Tibial nerve (tissue), 4 donors: ENCODE data around the gene PCDHB9. TPM values are rescaled to one million over a fixed set of nuclear protein-coding genes. Genes with fewer than 3 reads are reported as not detected.
"Not testable (repeated sequence)": the region's sequence is repeated elsewhere in the genome, so short reads cannot be mapped to it uniquely, and the experiment has no call there.

Experiments
- DNase-seq, 2 donors: peaks; one replicate each; pipeline ENCODE4 v3.0.0-alpha.2; 2019; ENCODE audit warnings: low spot score in 2 of 2
- H3K27ac ChIP-seq, 4 donors: fragments of 200-600 bp; sonication (generic) in 3 of 4; one replicate each; pipeline ENCODE4 v1.5.1; 2017 to 2019; ENCODE audit warnings: mild to moderate bottlenecking in 1 of 4
- H3K27me3 ChIP-seq, 2 donors: fragments of 200-600 bp; sonication (generic) in 1 of 2; one replicate each; pipeline versions ENCODE4 v1.5.1 to v1.6.0; 2017 to 2019
- H3K36me3 ChIP-seq, 3 donors: fragments of 200-600 bp; sonication (generic); one replicate each; pipeline ENCODE4 v1.5.1; 2018 to 2019
- H3K4me1 ChIP-seq, 4 donors: fragments of 200-600 bp; sonication (generic) in 3 of 4; one replicate each; pipeline ENCODE4 v1.5.1; 2017 to 2019
- H3K4me3 ChIP-seq, 4 donors: fragments of 200-600 bp; sonication (generic) in 3 of 4; one replicate each; pipeline ENCODE4 v1.5.1; 2017 to 2019; ENCODE audit warnings: mild to moderate bottlenecking in 1 of 4, moderate library complexity in 1 of 4
- H3K9me3 ChIP-seq, 4 donors: fragments of 200-600 bp; sonication (generic) in 3 of 4; one replicate each; pipeline ENCODE4 v1.5.1; 2017 to 2019
- CTCF ChIP-seq, 5 experiments: fragments of 200-600 bp in 3 of 5; fragments of 450-650 bp in 2 of 5; sonication (generic) in 3 of 5; IDR thresholded peaks; one replicate each; pipeline ENCODE4 v1.5.1; 2016 to 2019; ENCODE audit warnings: antibody characterized with exemption in 5 of 5, mild to moderate bottlenecking in 3 of 5, moderate library complexity in 2 of 5
- EP300 ChIP-seq, 2 donors: sonication (generic); formaldehyde crosslinking; IDR thresholded peaks; one replicate each; pipeline ENCODE4 v1.6.1; 2017; ENCODE audit warnings: antibody characterized with exemption in 2 of 2, mild to moderate bottlenecking in 1 of 2
- POLR2A ChIP-seq, 2 donors: fragments of 450-650 bp; IDR thresholded peaks; one replicate each; pipeline ENCODE4 v1.6.1; 2017; ENCODE audit warnings: antibody characterized with exemption in 2 of 2, mild to moderate bottlenecking in 2 of 2, moderate library complexity in 2 of 2
- WGBS, 2 donors: methylation state at CpG; one replicate each; pipeline ENCODE4 v1.1.5; 2018; 5-methylcytosine and 5-hydroxymethylcytosine counted together
- total RNA-seq, 4 donors: library from RNA; depleted of rRNA; stranded (reverse); fragments of >200 nt; gene quantifications; one replicate each; pipeline ENCODE4 v1.1.0, GENCODE V29; 2016

The PCDHB9 gene
- total RNA-seq, 4 donors from 2014 or later: 4.6 to 9.2 (median 7.4) TPM

DNA sequence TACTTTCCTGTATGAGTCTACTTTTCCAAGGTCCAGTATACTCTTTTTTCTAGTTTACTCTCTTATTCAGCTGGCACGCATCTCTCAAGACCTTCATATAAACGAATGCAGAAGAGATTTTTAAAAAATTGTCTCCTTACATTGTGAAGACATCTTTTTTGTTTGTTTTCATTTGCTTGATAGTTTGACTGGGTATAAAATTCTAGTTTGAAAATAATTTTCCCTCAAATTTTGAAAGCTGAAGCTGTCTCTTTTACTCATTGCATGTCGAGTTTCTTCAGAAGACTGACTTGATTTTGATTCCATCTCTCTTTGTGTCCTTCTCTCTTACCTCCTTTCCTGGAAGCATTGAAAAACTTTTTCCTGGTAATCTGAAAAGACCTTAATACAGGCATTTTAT lies 9.4 kb downstream of the PCDHB9 start:
- Histone ChIP-seq H3K36me3 (no peaks in the 10 kb centered on the region), H3K4me3 (no peak overlapping the region), H3K27me3 (no peaks in the 10 kb centered on the region), H3K4me1 (no peaks in the 10 kb centered on the region), H3K27ac (no peak overlapping the region), H3K9me3 (peaks cover 0 to 94% (median 36%) of the 10 kb centered on the region in 4 donors)
- 52 to 59% methylated on average over 3 of the region's 3 CpGs for WGBS, 2 donors
- no peak for DNase-seq
- TF ChIP-seq CTCF (IDR thresholded peaks at IDR 0.05) (no peak), EP300 (IDR thresholded peaks at IDR 0.05) (no peak), POLR2A (IDR thresholded peaks at IDR 0.05) (no peak)

DNA sequence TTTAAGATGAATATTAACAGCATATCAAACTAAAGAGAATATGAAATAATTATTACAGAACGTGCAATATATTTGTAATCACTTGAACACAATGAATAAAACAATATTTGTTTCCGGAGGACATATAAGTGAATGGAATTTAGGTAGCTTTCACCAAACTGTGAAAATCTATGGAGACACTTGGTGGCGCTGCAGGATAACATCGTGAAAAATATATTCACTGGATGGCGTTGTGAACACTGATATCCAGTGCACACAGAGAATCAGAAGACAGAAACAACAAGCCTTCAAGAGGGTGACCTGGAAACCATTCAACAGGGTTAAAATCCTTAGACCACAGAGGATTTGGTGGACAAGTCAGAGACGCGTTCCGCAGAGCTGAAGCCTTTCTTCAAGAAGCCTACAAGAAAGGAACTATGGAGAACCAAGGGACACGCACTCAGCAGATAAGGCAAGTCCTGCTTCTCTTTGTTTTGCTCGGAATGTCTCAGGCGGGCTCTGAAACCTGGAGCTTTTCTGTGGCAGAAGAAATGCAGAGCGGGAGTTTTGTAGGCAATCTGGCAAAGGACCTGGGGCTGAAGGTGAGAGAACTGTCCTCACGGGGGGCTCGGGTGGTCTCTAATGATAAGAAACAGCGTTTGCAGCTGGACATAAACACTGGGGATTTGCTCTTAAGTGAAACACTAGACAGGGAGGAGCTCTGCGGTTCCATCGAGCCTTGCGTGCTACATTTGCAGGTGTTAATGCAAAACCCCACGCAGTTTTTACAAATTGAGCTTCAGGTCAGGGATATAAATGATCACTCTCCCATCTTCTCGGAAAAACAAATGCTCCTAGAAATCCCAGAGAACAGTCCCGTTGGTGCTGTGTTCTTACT lies 12.6 kb downstream of the PCDHB9 start, which contains the start of gene PCDHB11:
Gene PCDHB11, plus strand, starts transcription at position 269 of the 877 bp plus-strand sequence. Its CDS starts 148 bp downstream, at position 417.
- peaks cover 0 to 96% (median 39%) of the 10 kb centered on the region in 4 donors for H3K9me3 ChIP-seq
- no peaks in the 10 kb centered on the region for H3K27me3 ChIP-seq
- WGBS, 2 donors: 43 to 50% methylated on average over 21 of the region's 21 CpGs
- TF ChIP-seq EP300 (IDR thresholded peaks at IDR 0.05) (no peak), POLR2A (IDR thresholded peaks at IDR 0.05) (no peak), CTCF (IDR thresholded peaks at IDR 0.05) (no peak)
- DNase-seq: no peak
- H3K36me3 ChIP-seq: no peaks in the 10 kb centered on the region
- no peak within 1 kb of the TSS for H3K27ac ChIP-seq
- peak within 1 kb of the TSS in 1 of 4 donors; percentile 27 for H3K4me3 ChIP-seq
- no peaks in the 10 kb centered on the region for H3K4me1 ChIP-seq

DNA sequence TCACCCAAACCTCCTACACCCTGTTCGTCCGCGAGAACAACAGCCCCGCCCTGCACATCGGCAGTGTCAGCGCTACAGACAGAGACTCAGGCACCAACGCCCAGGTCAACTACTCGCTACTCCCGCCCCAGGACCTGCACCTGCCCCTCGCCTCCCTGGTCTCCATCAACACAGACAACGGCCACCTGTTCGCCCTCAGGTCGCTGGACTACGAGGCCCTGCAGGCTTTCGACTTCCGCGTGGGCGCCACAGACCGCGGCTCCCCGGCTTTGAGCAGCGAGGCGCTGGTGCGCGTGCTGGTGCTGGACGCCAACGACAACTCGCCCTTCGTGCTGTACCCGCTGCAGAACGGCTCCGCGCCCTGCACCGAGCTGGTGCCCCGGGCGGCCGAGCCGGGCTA lies 14.2 kb downstream of the PCDHB9 start:
- not testable (repeated sequence) for DNase-seq, H3K4me1 ChIP-seq, H3K27ac ChIP-seq, H3K36me3 ChIP-seq, H3K27me3 ChIP-seq, H3K4me3 ChIP-seq
- peaks cover 0 to 96% (median 37%) of the 10 kb centered on the region in 4 donors for H3K9me3 ChIP-seq
- WGBS, 2 donors: 41 to 50% methylated on average over 10 to 30 of the region's 38 CpGs

GRCh38 chr5:141201646-141202045 lies 14.7 kb downstream of the PCDHB9 start:
- H3K27me3 ChIP-seq, H3K36me3 ChIP-seq, H3K4me3 ChIP-seq, DNase-seq, H3K27ac ChIP-seq, H3K4me1 ChIP-seq: not testable (repeated sequence)
- 43 to 46% methylated on average over 17 to 21 of the region's 35 CpGs for WGBS, 2 donors
- peaks cover 0 to 95% (median 37%) of the 10 kb centered on the region in 4 donors for H3K9me3 ChIP-seq

GRCh38 chr5:141208478-141208877 lies 21.5 kb downstream of the PCDHB9 start, which contains the start of gene PCDHB12:
Gene PCDHB12, plus strand, starts transcription at chr5:141208719. Its CDS starts 189 bp downstream, at chr5:141208908.
- peak in 1 of 2 donors; percentile 9 for DNase-seq
- Histone ChIP-seq H3K27ac (no peak within 1 kb of the TSS), H3K36me3 (peaks cover 0 to 14% (median 0%) of the 10 kb centered on the region in 3 donors), H3K27me3 (no peaks in the 10 kb centered on the region), H3K4me3 (peak within 1 kb of the TSS in 1 of 4 donors; percentile 24), H3K4me1 (no peaks in the 10 kb centered on the region), H3K9me3 (peaks cover 0 to 97% (median 35%) of the 10 kb centered on the region in 4 donors)
- WGBS, 2 donors: 21 to 22% methylated on average over 11 of the region's 11 CpGs
- no peak for TF ChIP-seq EP300 (IDR thresholded peaks at IDR 0.05)
- no peak for TF ChIP-seq POLR2A (IDR thresholded peaks at IDR 0.05)
- peak in 1 of 5 experiments; percentile 13 for TF ChIP-seq CTCF (IDR thresholded peaks at IDR 0.05)

DNA sequence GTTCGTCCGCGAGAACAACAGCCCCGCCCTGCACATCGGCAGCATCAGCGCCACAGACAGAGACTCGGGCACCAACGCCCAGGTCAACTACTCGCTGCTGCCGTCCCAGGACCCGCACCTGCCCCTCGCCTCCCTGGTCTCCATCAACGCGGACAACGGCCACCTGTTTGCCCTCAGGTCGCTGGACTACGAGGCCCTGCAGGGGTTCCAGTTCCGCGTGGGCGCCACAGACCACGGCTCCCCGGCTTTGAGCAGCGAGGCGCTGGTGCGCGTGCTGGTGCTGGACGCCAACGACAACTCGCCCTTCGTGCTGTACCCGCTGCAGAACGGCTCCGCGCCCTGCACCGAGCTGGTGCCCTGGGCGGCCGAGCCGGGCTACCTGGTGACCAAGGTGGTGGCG lies 23.3 kb downstream of the PCDHB9 start:
- H3K27ac ChIP-seq, H3K4me3 ChIP-seq, H3K27me3 ChIP-seq, DNase-seq, H3K4me1 ChIP-seq: not testable (repeated sequence)
- Histone ChIP-seq H3K36me3 (peaks cover 0 to 14% (median 0%) of the 10 kb centered on the region in 3 donors), H3K9me3 (peaks cover 0 to 96% (median 38%) of the 10 kb centered on the region in 4 donors)
- WGBS, 2 donors: 39 to 65% methylated on average over 12 to 16 of the region's 39 CpGs

DNA sequence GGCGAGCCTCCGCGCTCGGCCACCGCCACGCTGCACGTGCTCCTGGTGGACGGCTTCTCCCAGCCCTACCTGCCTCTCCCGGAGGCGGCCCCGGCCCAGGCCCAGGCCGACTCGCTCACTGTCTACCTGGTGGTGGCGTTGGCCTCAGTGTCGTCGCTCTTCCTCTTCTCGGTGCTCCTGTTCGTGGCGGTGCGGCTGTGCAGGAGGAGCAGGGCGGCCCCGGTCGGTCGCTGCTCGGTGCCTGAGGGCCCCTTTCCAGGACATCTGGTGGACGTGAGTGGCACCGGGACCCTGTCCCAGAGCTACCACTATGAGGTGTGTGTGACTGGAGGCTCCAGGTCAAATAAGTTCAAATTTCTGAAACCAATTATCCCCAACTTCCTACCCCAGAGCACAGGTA lies 23.9 kb downstream of the PCDHB9 start:
- H3K4me1 ChIP-seq, H3K4me3 ChIP-seq, H3K27ac ChIP-seq, H3K27me3 ChIP-seq, DNase-seq: not testable (repeated sequence)
- WGBS, 2 donors: 37 to 40% methylated on average over 15 to 16 of the region's 27 CpGs
- Histone ChIP-seq H3K9me3 (peaks cover 0 to 95% (median 37%) of the 10 kb centered on the region in 4 donors), H3K36me3 (peaks cover 0 to 14% (median 0%) of the 10 kb centered on the region in 3 donors)
